ENCODE results near the gene OTOG.

OTOG gene

DNA sequence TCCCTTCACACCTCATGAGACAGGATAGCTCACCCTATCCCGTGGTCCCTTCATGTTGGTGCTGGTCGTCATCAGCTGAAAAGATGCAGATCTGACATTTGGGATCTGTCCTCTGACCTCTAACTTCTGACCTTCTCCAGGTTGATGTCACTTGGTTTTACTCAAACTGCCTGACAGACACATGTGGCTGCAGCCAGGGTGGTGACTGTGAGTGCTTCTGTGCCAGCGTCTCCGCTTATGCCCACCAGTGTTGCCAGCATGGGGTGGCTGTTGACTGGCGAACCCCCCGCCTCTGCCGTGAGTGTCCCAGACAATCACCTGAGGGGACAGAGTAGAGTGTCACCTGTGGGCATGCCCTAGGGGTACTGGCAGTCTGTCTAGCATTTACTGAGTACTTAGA lies 49.7 kb downstream of the OTOG start:
- Histone ChIP-seq H3K9me2 (replicated peaks; ENCODE audit: insufficient read depth, low read length) (no peaks in the 10 kb centered on the region), H3K4me1 (ENCODE audit: low read length) (no peaks in the 10 kb centered on the region), H4K20me1 (ENCODE audit: insufficient read depth, low read length) (no peaks in the 10 kb centered on the region), H3K9ac (ENCODE audit: low read length) (no peak overlapping the region), H2AFZ (ENCODE audit: low read length) (no peak overlapping the region), H3K4me2 (ENCODE audit: low read depth, low read length) (no peak overlapping the region), H3K9me3 (replicated peaks; ENCODE audit: insufficient read depth, low read length) (no peaks in the 10 kb centered on the region), H3K36me3 (replicated peaks; ENCODE audit: insufficient read depth, low read length) (no peaks in the 10 kb centered on the region), H3F3A (ENCODE audit: insufficient read depth, low read length) (no peaks in the 10 kb centered on the region), H3K4me3 (ENCODE audit: low read length) (no peak overlapping the region), H3K27me3 (replicated peaks; ENCODE audit: insufficient read depth, low read length) (no peaks in the 10 kb centered on the region), H3K27ac (ENCODE audit: low read length) (no peak overlapping the region), H3K79me2 (ENCODE audit: low read length) (no peaks in the 10 kb centered on the region)
- TF ChIP-seq EZH2phosphoT487 (IDR thresholded peaks at IDR 0.05; ENCODE audit: low read length) (no peak), EZH2 (optimal IDR thresholded peaks at IDR 0.05; ENCODE audit: low read depth, low read length) (no peak)
- TF ChIP-seq, protein P1, sequence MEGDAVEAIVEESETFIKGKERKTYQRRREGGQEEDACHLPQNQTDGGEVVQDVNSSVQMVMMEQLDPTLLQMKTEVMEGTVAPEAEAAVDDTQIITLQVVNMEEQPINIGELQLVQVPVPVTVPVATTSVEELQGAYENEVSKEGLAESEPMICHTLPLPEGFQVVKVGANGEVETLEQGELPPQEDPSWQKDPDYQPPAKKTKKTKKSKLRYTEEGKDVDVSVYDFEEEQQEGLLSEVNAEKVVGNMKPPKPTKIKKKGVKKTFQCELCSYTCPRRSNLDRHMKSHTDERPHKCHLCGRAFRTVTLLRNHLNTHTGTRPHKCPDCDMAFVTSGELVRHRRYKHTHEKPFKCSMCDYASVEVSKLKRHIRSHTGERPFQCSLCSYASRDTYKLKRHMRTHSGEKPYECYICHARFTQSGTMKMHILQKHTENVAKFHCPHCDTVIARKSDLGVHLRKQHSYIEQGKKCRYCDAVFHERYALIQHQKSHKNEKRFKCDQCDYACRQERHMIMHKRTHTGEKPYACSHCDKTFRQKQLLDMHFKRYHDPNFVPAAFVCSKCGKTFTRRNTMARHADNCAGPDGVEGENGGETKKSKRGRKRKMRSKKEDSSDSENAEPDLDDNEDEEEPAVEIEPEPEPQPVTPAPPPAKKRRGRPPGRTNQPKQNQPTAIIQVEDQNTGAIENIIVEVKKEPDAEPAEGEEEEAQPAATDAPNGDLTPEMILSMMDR (IDR thresholded peaks at IDR 0.05; ENCODE audit: low read length), result no peak
- DNase-seq, result no peak

DNA sequence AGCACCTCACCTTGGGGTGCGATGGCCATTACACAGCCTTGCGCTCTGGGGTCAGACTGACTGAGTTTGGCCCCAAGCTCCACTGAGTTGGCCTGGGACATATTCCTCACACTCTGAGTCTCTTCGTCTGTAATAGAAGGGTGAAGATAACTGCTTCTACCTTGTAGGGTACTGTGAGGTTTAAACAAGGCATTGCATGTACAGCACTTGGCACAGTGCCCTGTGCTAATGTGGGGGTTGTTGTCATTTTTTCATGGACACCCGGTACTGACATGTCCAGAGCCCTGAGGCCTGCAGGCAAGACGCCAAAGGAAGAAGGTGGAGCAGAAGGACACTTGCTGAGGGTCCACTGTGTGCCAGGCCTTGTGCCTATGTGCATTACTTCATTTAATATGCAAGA lies 50.7 kb downstream of the OTOG start:
- no peak overlapping the region for H3K4me3 ChIP-seq (ENCODE audit: low read length)
- H3K27ac ChIP-seq (ENCODE audit: low read length), result no peak overlapping the region

DNA sequence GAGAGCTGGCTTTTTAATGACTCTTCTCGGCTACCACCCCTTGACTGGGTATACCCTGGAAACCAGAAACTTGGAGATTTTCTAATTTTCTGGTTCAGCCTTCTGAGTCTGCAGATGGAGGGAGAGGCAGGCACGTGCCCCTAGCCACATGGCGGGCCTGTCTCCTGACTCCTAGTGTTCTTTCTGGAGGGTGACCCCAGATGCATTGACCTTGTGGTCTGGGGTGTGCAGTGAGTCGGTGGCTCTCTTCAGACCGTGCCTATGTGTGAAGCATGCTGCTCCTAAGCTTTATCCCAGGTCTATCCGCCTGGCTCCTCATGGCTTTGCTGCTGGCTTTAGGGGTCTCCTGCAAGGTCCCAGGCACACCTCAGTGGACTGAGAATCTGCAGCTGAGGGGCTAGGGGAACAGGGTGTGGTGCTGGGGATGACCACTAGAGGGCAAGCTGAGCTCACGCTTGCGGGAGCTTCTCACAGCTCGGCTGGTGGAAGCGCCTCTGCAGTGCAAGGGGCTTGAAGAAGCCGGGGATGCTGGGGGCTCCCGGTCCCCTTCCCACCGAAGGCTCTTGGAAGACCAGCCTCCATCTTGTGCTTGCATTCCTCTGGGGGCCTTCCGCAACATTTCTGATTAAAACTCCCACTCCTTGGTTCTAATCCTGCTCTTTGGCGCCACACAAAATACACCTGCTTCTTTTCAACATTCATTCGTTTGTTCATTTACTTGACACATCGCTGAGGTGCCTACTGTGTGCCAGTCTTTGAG lies 51.8 kb downstream of the OTOG start:
- Histone ChIP-seq H3K36me3 (replicated peaks; ENCODE audit: insufficient read depth, low read length) (no peaks in the 10 kb centered on the region), H2AFZ (ENCODE audit: low read length) (no peak overlapping the region), H3K9ac (ENCODE audit: low read length) (no peak overlapping the region), H3K9me3 (replicated peaks; ENCODE audit: insufficient read depth, low read length) (no peaks in the 10 kb centered on the region), H3K9me2 (replicated peaks; ENCODE audit: insufficient read depth, low read length) (no peaks in the 10 kb centered on the region), H3K27ac (ENCODE audit: low read length) (no peak overlapping the region), H3F3A (ENCODE audit: insufficient read depth, low read length) (no peaks in the 10 kb centered on the region), H3K4me1 (ENCODE audit: low read length) (no peaks in the 10 kb centered on the region), H3K27me3 (replicated peaks; ENCODE audit: insufficient read depth, low read length) (no peaks in the 10 kb centered on the region), H3K79me2 (ENCODE audit: low read length) (no peaks in the 10 kb centered on the region), H3K4me2 (ENCODE audit: low read depth, low read length) (no peak overlapping the region), H4K20me1 (ENCODE audit: insufficient read depth, low read length) (no peaks in the 10 kb centered on the region), H3K4me3 (ENCODE audit: low read length) (no peak overlapping the region)
- TF ChIP-seq EZH2 (optimal IDR thresholded peaks at IDR 0.05; ENCODE audit: low read depth, low read length) (no peak), EZH2phosphoT487 (IDR thresholded peaks at IDR 0.05; ENCODE audit: low read length) (no peak)
- TF ChIP-seq, protein P1 (IDR thresholded peaks at IDR 0.05; ENCODE audit: low read length), result peak; percentile 97
- DNase-seq, result peak; percentile 62

More for the DNA sequence above, 50.7 kb downstream of the OTOG start:
- H3K4me2 ChIP-seq (ENCODE audit: low read depth, low read length), result no peak overlapping the region
- H3K9me3 ChIP-seq (replicated peaks; ENCODE audit: insufficient read depth, low read length), result no peaks in the 10 kb centered on the region
- H3K9ac ChIP-seq (ENCODE audit: low read length), result no peak overlapping the region
- no peaks in the 10 kb centered on the region for H4K20me1 ChIP-seq (ENCODE audit: insufficient read depth, low read length)
- no peaks in the 10 kb centered on the region for H3K36me3 ChIP-seq (replicated peaks; ENCODE audit: insufficient read depth, low read length)
- H3K27me3 ChIP-seq (replicated peaks; ENCODE audit: insufficient read depth, low read length), result no peaks in the 10 kb centered on the region
- no peaks in the 10 kb centered on the region for H3K4me1 ChIP-seq (ENCODE audit: low read length)
- H3K9me2 ChIP-seq (replicated peaks; ENCODE audit: insufficient read depth, low read length), result no peaks in the 10 kb centered on the region
- no peak overlapping the region for H2AFZ ChIP-seq (ENCODE audit: low read length)
- no peaks in the 10 kb centered on the region for H3K79me2 ChIP-seq (ENCODE audit: low read length)
- DNase-seq, result no peak
- TF ChIP-seq, protein P1 (IDR thresholded peaks at IDR 0.05; ENCODE audit: low read length), result no peak
- no peak for TF ChIP-seq EZH2phosphoT487 (IDR thresholded peaks at IDR 0.05; ENCODE audit: low read length)
- TF ChIP-seq EZH2 (optimal IDR thresholded peaks at IDR 0.05; ENCODE audit: low read depth, low read length), result no peak
- no peaks in the 10 kb centered on the region for H3F3A ChIP-seq (ENCODE audit: insufficient read depth, low read length)
